HEK293 (cell line): ENCODE results near the gene SRPRB.

Source experiments
- CTCF ChIA-PET: fragments of 350-600 bp; formaldehyde crosslinking; extraction: SDS; loops from one replicate; lab custom pipeline; 2021; ENCODE audit warnings: antibody characterized with exemption; lab: Yijun Ruan, JAX
- POLR2A ChIA-PET: fragments of 300-600 bp; formaldehyde crosslinking; extraction: SDS; loops from one replicate; lab custom pipeline; 2020; ENCODE audit warnings: antibody characterized with exemption, inconsistent platforms; lab: Yijun Ruan, JAX
- H3K27ac ChIP-seq: fragments of 200-500 bp; sonication (Bioruptor generic); 2 replicates; pipeline ENCODE4 v1.5.1; 2014; ENCODE audit warnings: low read depth, low read length, control low read depth, inconsistent platforms; ENCODE audit errors: extremely low read depth
- H3K36me3 ChIP-seq, 2 experiments: fragments of 200-500 bp in 1 of 2; sonication (Bioruptor generic) in 1 of 2; 1 replicate in 1 of 2; 2 replicates in 1 of 2; pipeline ENCODE4 v1.5.1; 2014 to 2017; ENCODE audit warnings: inconsistent platforms in 2 of 2, low read length in 2 of 2; ENCODE audit not compliant: control insufficient read depth in 2 of 2, insufficient read depth in 1 of 2
- H3K4me1 ChIP-seq: fragments of 200-500 bp; sonication (Bioruptor generic); 2 replicates; pipeline ENCODE4 v1.5.1; 2014; ENCODE audit warnings: mild to moderate bottlenecking, low read length, inconsistent platforms; ENCODE audit not compliant: control insufficient read depth, insufficient read depth
- H3K4me3 ChIP-seq: 2 replicates; pipeline ENCODE4 v1.5.1; 2011; ENCODE audit warnings: low read depth, mild to moderate bottlenecking, control low read depth, low read length, moderate library complexity
- H3K9me3 ChIP-seq: fragments of 200-500 bp; sonication (Bioruptor generic); 2 replicates; pipeline ENCODE4 v1.5.1; 2014; ENCODE audit warnings: low read depth, low read length, inconsistent platforms; ENCODE audit not compliant: control insufficient read depth, insufficient read depth
- GLI4 ChIP-seq: fragments of 450-650 bp; formaldehyde crosslinking; IDR thresholded peaks from 2 replicates; pipeline ENCODE4 v1.5.1; 2016; ENCODE audit warnings: missing biosample characterization, missing genetic modification characterization
- MZF1 ChIP-seq: fragments of 450-650 bp; formaldehyde crosslinking; IDR thresholded peaks from 2 replicates; pipeline ENCODE4 v1.5.1; 2017; ENCODE audit warnings: missing biosample characterization, missing genetic modification characterization, borderline replicate concordance
- REST ChIP-seq: fragments of 450-650 bp; formaldehyde crosslinking; IDR thresholded peaks from 2 replicates; pipeline ENCODE4 v1.5.1; 2016; ENCODE audit warnings: missing biosample characterization, missing genetic modification characterization
- ZNF10 ChIP-seq: fragments of 450-650 bp; formaldehyde crosslinking; IDR thresholded peaks from 2 replicates; pipeline ENCODE4 v1.5.1; 2017; ENCODE audit warnings: missing biosample characterization, missing genetic modification characterization
- ZNF155 ChIP-seq: fragments of 450-650 bp; formaldehyde crosslinking; IDR thresholded peaks from 2 replicates; pipeline ENCODE4 v1.5.1; 2016; ENCODE audit warnings: missing biosample characterization, missing genetic modification characterization
- ZNF16 ChIP-seq: fragments of 450-650 bp; formaldehyde crosslinking; IDR thresholded peaks from 2 replicates; pipeline ENCODE4 v1.5.1; 2016; ENCODE audit warnings: low read depth, missing biosample characterization, missing genetic modification characterization
- ZNF19 ChIP-seq: fragments of 450-650 bp; formaldehyde crosslinking; IDR thresholded peaks from 2 replicates; pipeline ENCODE4; 2016; ENCODE audit warnings: missing biosample characterization, missing genetic modification characterization, low read depth
- ZNF274 ChIP-seq, 2 experiments: fragments of 200-500 bp in 1 of 2; fragments of 450-650 bp in 1 of 2; sonication (Bioruptor generic) in 1 of 2; formaldehyde crosslinking in 1 of 2; IDR thresholded peaks; 2 replicates each; pipeline versions ENCODE4 v1.5.1 to v1.6.1; 2014 to 2016; ENCODE audit warnings: borderline replicate concordance in 1 of 2, inconsistent platforms in 1 of 2, low read length in 1 of 2, missing biosample characterization in 1 of 2, missing genetic modification characterization in 1 of 2
- ZNF292 ChIP-seq: fragments of 450-650 bp; formaldehyde crosslinking; IDR thresholded peaks from 2 replicates; pipeline ENCODE4 v1.5.1; 2016; ENCODE audit warnings: low read depth, missing biosample characterization, missing genetic modification characterization, borderline replicate concordance
- ZNF404 ChIP-seq: fragments of 450-650 bp; formaldehyde crosslinking; IDR thresholded peaks from 2 replicates; pipeline ENCODE4 v1.5.1; 2017; ENCODE audit warnings: missing biosample characterization, missing genetic modification characterization
- ZNF529 ChIP-seq: fragments of 450-650 bp; formaldehyde crosslinking; IDR thresholded peaks from 2 replicates; pipeline ENCODE4 v1.5.1; 2017; ENCODE audit warnings: missing genetic modification characterization, missing biosample characterization; ENCODE audit not compliant: insufficient replicate concordance
- ZNF701 ChIP-seq: fragments of 450-650 bp; formaldehyde crosslinking; IDR thresholded peaks from 2 replicates; pipeline ENCODE4 v1.5.1; 2016; ENCODE audit warnings: missing biosample characterization, missing genetic modification characterization
- TF ChIP-seq, protein P1 (sequence below): fragments of 450-650 bp; formaldehyde crosslinking; IDR thresholded peaks from 2 replicates; pipeline ENCODE4 v1.5.1; 2016; ENCODE audit warnings: missing biosample characterization, missing genetic modification characterization

Gene SRPRB

DNA sequence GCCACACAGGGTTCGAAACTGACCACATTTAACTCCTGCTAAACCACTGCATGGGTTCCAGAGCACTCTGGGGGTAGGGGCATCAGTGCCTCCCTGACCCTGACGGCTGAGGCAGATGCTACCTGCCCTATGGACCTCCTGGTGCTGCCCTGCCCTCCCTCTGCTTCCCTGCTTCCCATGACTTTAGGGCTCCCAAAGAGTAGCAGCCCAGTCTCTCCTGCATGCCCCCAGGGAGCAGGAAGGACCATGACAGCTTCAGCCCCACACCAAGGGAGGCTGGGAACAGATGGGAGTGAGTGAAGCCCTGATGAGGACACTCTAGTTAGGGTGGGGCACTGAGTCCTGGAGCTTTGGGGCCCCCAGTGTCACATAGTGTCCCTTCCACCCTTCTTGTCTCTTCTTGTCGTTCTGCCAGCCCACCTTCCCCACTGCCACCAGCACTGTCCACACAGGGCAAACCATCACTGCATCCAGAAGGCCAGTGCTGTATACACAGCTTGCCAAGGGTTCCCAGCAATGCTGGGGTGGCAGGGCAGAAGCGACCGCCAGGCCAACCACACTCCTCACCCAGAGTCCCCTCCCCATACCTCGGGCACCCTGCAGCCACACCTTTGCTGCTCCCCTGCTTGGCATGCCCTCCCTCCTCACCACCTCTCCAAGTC, 31.0 kb downstream of the SRPRB start (continued):
- TF ChIP-seq REST (tag by site-specific recombination) (no peak), ZNF701 (tag by site-specific recombination) (no peak), ZNF19 (tag by site-specific recombination) (no peak), ZNF16 (no peak)
- TF ChIP-seq, all 188 proteins: peak for 0

DNA sequence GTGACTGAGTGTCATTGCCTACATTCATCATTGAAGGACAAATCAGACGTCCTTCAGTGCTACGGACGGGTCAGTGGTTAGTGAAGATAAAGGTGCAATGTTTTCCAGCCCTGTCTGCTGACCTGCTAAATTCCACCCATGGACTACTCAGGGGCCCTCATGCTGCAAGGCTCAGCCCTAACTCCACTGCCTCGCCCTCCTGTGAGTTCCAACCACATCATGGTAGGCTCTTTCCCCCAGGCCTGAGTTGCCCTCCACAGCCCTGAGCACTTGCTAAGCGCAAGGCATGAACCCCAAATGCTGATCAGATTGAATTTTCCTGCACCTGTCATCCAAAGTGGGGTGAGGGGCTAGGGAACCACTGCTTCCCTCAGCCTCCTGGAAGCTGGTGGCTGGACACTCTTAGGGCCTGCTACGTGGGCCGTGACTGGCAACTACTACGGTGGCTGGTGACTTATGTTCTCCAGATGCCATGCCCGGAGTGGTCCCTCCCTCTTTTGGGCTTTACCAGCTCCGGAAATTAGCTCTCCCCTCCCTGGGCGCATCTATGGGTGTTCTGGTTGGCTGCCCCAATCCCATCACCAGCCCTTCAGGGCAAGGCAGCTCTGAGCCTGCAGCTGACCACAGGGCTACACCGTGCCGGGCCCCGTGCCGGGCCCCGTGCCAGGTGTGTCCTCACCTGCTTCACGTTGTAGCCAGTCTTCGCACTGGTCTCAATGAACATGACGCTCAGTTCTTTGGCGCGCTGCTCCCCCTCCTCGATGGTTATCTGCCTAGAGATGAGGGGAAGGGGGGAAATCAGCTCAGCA, 32.1 kb downstream of the SRPRB start:
- ChIA-PET POLR2A (no interaction called here), CTCF (no interaction called here)
- TF ChIP-seq ZNF529 = no peak
- no peak for TF ChIP-seq GLI4 (tag by site-specific recombination)
- no peak for TF ChIP-seq ZNF404
- TF ChIP-seq, protein P1, sequence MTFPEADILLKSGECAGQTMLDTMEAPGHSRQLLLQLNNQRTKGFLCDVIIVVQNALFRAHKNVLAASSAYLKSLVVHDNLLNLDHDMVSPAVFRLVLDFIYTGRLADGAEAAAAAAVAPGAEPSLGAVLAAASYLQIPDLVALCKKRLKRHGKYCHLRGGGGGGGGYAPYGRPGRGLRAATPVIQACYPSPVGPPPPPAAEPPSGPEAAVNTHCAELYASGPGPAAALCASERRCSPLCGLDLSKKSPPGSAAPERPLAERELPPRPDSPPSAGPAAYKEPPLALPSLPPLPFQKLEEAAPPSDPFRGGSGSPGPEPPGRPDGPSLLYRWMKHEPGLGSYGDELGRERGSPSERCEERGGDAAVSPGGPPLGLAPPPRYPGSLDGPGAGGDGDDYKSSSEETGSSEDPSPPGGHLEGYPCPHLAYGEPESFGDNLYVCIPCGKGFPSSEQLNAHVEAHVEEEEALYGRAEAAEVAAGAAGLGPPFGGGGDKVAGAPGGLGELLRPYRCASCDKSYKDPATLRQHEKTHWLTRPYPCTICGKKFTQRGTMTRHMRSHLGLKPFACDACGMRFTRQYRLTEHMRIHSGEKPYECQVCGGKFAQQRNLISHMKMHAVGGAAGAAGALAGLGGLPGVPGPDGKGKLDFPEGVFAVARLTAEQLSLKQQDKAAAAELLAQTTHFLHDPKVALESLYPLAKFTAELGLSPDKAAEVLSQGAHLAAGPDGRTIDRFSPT (tag by site-specific recombination) = no peak
- TF ChIP-seq ZNF292 (tag by site-specific recombination) = no peak
- TF ChIP-seq ZNF155 (tag by site-specific recombination) = no peak
- TF ChIP-seq MZF1 (tag by site-specific recombination) = no peak
- no peak for TF ChIP-seq REST (tag by site-specific recombination)
- TF ChIP-seq ZNF10 = no peak
- TF ChIP-seq ZNF274 (IDR thresholded peaks at IDR 0.05; ENCODE audit: low read length) = no peak
- TF ChIP-seq ZNF274 (tag by site-specific recombination; IDR thresholded peaks at IDR 0.05; ENCODE audit: borderline replicate concordance) = no peak
- H3K9me3 ChIP-seq = no peaks in the 10 kb centered on the region
- H3K4me1 ChIP-seq = no peaks in the 10 kb centered on the region
- no peak overlapping the region for H3K27ac ChIP-seq
- no peak overlapping the region for H3K4me3 ChIP-seq
- peaks cover 0 to 63% of the 10 kb centered on the region in 2 experiments; a peak in 1 of 3 replicates for H3K36me3 ChIP-seq
